Mesothelial cell of epicardium (in vitro differentiated cells): ENCODE measurements around the gene WIF1. TPM values are rescaled to one million over a fixed set of nuclear protein-coding genes. Genes with fewer than 3 reads are reported as not detected.

Source experiments
- DNase-seq, 2 experiments: peaks; one replicate each; pipeline ENCODE4 v3.0.0; 2021; ENCODE audit warnings: low spot score in 2 of 2; ENCODE audit not compliant: unreplicated experiment in 2 of 2
- H3K27ac Mint-ChIP-seq: 2 replicates; pipeline ENCODE4 v1.8.0; 2021; ENCODE audit warnings: mixed read lengths
- H3K27me3 Mint-ChIP-seq: 2 replicates; pipeline ENCODE4 v1.8.0; 2021; ENCODE audit warnings: low read depth, mixed read lengths
- H3K36me3 Mint-ChIP-seq: 2 replicates; pipeline ENCODE4 v1.8.0; 2021; ENCODE audit warnings: mixed read lengths
- H3K4me1 Mint-ChIP-seq: 2 replicates; pipeline ENCODE4 v1.8.0; 2021; ENCODE audit warnings: mixed read lengths
- H3K4me3 Mint-ChIP-seq: 2 replicates; pipeline ENCODE4 v1.8.0; 2021; ENCODE audit warnings: mild to moderate bottlenecking, moderate library complexity, mixed read lengths
- H3K9me3 Mint-ChIP-seq: 2 replicates; pipeline ENCODE4 v1.8.0; 2021; ENCODE audit warnings: mixed read lengths
- CTCF ChIP-seq: fragments of 200-600 bp; sonication (generic); IDR thresholded peaks from one replicate; pipeline ENCODE4 v1.5.0; 2021; ENCODE audit warnings: antibody characterized with exemption; ENCODE audit not compliant: unreplicated experiment
- total RNA-seq: library from RNA; stranded (reverse); gene quantifications from 3 replicates; pipeline ENCODE4 v1.2.1, GENCODE V29; 2021

Gene WIF1
- total RNA-seq, 1 donor from 2014 or later = 23.4 TPM

DNA sequence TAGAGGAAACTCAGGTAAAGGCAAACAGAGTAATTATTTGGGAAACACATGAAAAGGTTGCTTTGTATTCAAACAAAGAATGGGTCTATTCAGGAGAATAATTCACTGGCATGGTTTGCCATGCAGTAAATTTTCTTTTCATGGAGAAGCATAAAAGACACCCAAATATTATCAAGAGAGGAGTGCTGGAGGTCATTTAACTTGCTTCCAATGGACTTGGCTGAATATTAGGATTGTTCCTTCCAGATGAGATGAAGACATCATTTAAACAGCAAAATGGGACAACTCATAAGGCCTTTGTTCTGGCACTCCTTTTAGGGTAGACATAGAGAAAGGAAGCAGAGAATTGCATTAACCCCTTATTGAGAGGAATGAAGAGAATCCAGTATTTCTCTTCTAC lies 38.7 kb downstream of the WIF1 start:
- H3K9me3 Mint-ChIP-seq = peaks cover 3% of the 10 kb centered on the region
- peaks cover 11% of the 10 kb centered on the region for H3K27me3 Mint-ChIP-seq
- peaks cover 37% of the 10 kb centered on the region for H3K4me1 Mint-ChIP-seq
- TF ChIP-seq CTCF = no peak
- H3K4me3 Mint-ChIP-seq = no peak overlapping the region
- peaks cover 5% of the 10 kb centered on the region for H3K36me3 Mint-ChIP-seq
- no peak for DNase-seq
- peak overlapping the region; percentile 56 for H3K27ac Mint-ChIP-seq

DNA sequence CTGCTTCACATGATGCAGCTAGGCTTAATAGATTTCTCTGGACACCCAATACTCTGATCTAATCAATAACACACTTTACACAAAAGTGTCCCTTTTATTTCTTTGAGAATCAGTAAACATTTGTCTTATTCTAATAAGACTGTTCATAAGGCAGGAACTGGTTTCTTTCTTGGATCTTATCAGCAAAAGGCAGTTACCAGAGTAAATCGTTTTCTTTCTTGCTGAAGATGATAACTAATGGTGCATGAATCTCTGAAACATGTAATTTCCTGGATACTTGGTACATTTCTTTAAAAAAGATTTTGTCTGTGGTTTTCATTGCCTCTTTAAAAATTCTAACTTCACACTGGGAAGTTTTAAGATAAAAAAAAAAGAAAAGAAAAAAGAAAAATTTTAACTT lies 39.6 kb downstream of the WIF1 start:
- Mint-ChIP-seq H3K9me3 (peaks cover 3% of the 10 kb centered on the region), H3K36me3 (peaks cover 4% of the 10 kb centered on the region), H3K4me3 (no peak overlapping the region), H3K4me1 (peaks cover 37% of the 10 kb centered on the region), H3K27me3 (peaks cover 10% of the 10 kb centered on the region), H3K27ac (peak overlapping the region; percentile 91)
- TF ChIP-seq CTCF = no peak
- DNase-seq = no peak

- H3K4me1 Mint-ChIP-seq = no peaks in the 10 kb centered on the region
- DNase-seq = no peak
- peaks cover 18% of the 10 kb centered on the region for H3K27me3 Mint-ChIP-seq
Measured at GRCh38 chr12:65074932-65075331, 46.2 kb downstream of the WIF1 start.

DNA sequence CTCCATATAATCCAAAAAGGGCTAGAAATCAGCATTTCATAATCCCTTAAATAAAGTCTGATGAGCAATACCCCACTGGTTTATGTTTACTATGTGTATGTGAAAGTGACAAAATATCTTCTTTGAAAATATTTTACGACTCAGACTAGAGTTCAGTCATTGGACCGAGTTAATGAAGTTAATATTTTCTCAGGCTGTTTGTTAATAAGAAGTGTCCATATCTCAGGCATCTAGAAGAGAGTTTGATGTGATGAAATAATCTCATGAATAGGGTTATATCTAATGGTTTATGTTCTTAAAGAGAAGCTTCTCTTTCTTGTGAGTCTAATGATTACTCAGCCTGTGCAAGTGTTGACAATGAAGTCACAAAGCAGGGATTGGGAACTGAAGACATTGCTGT lies 51.8 kb downstream of the WIF1 start:
- TF ChIP-seq CTCF = no peak
- no peaks in the 10 kb centered on the region for H3K4me1 Mint-ChIP-seq
- peaks cover 8% of the 10 kb centered on the region for H3K36me3 Mint-ChIP-seq
- no peak overlapping the region for H3K4me3 Mint-ChIP-seq
- no peaks in the 10 kb centered on the region for H3K9me3 Mint-ChIP-seq
- DNase-seq = no peak
- peaks cover 22% of the 10 kb centered on the region for H3K27me3 Mint-ChIP-seq
- H3K27ac Mint-ChIP-seq = no peak overlapping the region

More at GRCh38 chr12:65074932-65075331, 46.2 kb downstream of the WIF1 start:
- no peak overlapping the region for H3K27ac Mint-ChIP-seq
- peaks cover 4% of the 10 kb centered on the region for H3K36me3 Mint-ChIP-seq
- peaks cover 3% of the 10 kb centered on the region for H3K9me3 Mint-ChIP-seq
- no peak overlapping the region for H3K4me3 Mint-ChIP-seq
- TF ChIP-seq CTCF = no peak

DNA sequence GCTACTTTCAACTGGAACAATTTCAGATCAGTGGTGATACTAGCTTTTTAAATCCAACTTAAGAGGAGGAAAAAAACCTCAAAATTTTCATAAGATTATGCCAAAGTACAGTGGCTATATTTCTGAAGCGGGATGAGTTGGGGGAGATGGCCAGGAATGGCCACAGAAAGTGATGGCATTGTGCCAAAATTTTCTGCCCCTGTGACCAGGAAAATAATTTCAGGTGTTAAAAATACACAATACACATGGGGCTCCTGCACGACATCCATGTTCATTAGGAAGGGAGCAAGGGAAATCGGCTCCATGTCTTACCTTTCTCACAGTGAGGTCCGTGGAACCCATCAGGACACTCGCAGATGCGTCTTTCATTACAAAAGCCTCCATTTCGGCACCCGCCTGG lies 53.7 kb downstream of the WIF1 start:
- Mint-ChIP-seq H3K4me1 (peaks cover 7% of the 10 kb centered on the region), H3K36me3 (peaks cover 8% of the 10 kb centered on the region), H3K9me3 (no peaks in the 10 kb centered on the region), H3K27me3 (peaks cover 15% of the 10 kb centered on the region), H3K4me3 (no peak overlapping the region), H3K27ac (no peak overlapping the region)
- no peak for DNase-seq
- no peak for TF ChIP-seq CTCF

DNA sequence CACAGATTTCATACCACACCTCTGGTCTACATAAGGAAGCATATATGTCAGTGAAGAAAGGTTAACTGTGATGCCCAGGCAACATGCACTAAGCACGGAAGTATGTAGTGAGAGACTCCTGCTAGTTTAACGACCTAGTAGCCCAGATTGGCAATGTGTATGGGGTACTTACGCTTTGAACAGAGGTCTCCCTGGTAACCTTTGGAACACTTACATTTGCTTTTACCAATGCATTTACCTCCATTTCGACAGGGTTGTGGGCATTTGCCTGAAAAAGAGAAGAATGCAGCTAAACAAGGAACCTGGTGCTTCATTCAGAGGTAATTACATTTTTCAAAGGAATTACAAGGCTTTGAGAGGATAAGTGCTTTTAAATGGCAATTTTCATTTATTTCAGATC lies 65.2 kb downstream of the WIF1 start:
- DNase-seq = no peak
- Mint-ChIP-seq H3K36me3 (peaks cover 12% of the 10 kb centered on the region), H3K27ac (no peak overlapping the region), H3K9me3 (peaks cover 11% of the 10 kb centered on the region), H3K4me1 (peaks cover 21% of the 10 kb centered on the region), H3K4me3 (no peak overlapping the region), H3K27me3 (peaks cover 9% of the 10 kb centered on the region)
- TF ChIP-seq CTCF = no peak
